GM18868 (cell line): ENCODE measurements around the gene ULK4.
A peak's percentile ranks its signal among the peaks of the same experiment; 100 is the strongest.
"Not testable (repeated sequence)": the region's sequence is repeated elsewhere in the genome, so short reads cannot be mapped to it uniquely, and the experiment has no call there.

Source experiments
- ATAC-seq: cut with Tn5 transposase; IDR thresholded peaks from one replicate; pipeline ENCODE4 v1.9.1; 2021; ENCODE audit warnings: mild to moderate bottlenecking, moderate library complexity; ENCODE audit not compliant: unreplicated experiment

The ULK4 gene

DNA sequence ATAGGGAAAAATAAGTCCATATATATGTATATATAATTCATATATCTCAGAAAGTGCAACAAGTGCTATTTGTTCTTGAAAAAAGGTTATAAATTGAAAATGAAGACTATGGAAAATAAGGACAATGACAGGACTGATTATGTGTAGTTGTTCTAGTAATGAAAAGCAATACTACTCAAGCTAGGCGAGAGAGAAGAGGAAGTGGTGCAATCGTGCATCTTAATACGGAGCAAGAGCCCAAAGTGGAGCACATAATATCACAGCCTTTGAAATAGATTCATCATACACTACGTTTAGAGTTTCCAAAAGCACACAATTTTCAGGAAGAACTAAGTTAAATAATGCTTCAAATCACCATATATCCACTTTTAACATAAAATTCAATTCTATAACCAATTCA is 87.9 kb downstream of the ULK4 start:
- ATAC-seq: no peak

DNA sequence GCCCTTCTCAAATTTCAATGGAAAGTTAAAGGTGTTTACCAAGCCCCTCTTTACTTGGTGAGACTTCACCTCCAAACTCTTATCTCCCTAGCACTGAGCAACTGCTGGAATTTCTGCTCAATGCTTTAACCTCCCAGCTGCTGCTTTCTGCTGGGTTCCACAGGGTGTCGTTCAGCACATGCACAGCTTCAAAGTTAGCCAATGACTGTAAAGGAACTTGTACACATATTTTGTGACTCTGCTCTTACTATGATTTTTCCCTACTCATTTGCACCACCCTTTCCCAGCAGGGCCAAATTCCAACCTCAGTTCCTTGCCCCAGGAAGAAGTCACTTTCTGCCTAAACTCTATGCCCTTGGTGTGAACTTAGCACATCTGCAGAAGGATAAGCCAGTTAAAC is 89.7 kb downstream of the ULK4 start:
- ATAC-seq: no peak

GRCh38 chr3:41867533-41867932 is 94.4 kb downstream of the ULK4 start:
- ATAC-seq: no peak

GRCh38 chr3:41866298-41866697 is 95.6 kb downstream of the ULK4 start:
- ATAC-seq: no peak

- ATAC-seq: no peak
Observed at GRCh38 chr3:41863024-41863423, 98.9 kb downstream of the ULK4 start.

- not testable (repeated sequence) for ATAC-seq
Observed at GRCh38 chr3:41860489-41860888, 101.4 kb downstream of the ULK4 start.

DNA sequence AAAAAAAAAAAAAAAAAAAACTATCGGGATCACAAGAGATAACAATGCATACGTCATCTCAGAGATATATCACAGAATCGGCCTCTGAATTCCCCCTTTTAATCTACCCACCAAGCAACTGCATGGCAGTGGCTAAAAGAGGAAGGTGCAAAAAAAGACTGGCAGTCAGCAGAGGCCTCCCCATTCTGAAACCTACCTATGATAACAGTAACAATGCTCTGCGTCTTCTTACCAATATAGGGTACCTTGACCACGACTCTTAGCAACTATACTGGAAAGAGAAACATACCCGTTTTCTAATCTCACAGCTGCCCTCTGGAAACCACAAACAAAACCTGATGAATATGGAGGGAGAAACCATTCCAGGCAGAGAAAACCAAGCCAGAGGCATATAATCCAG is 106.9 kb downstream of the ULK4 start:
- ATAC-seq: peak; percentile 51

- no peak for ATAC-seq
Observed at GRCh38 chr3:41853540-41854196, 108.2 kb downstream of the ULK4 start.

GRCh38 chr3:41848753-41849574 is 112.9 kb downstream of the ULK4 start:
- no peak for ATAC-seq

DNA sequence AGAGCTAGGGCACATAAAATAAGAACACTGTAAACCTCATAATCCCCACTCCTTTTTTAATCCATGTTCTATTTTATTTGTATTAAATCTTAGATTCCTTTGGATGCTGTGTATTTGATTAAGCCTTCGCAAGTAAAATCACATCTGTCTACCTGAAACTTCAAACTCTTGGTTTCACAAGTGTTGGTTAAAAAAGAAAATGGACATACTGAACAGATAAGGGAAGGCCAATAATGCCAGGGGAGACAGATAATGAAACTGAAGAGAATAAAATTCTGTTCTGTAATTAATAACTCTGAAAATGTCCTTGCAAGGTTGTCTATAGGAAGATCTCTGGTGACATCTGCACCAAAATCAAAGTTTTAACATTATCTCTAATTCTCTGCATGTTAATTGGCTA is 114.2 kb downstream of the ULK4 start:
- no peak for ATAC-seq

DNA sequence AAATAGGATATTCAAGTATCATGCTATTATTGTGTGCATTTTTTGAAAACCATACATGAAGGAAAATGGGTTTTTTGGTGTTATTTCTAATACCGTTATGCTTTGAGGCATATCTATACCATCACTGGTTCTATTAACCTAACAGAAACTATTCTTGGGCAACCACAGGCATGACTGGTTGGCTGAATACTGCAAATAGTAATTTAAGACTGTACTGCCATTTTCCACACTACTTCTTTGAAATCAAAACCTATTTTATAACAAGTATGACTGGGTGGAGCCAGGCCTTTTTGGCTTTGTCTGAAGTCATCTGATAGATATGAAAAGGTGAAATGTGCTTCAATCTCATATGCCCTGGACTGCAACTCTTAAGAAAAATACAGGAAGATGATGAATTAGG is 115.1 kb downstream of the ULK4 start:
- peak; percentile 81 for ATAC-seq

GRCh38 chr3:41845826-41846225 is 116.1 kb downstream of the ULK4 start:
- no peak for ATAC-seq

DNA sequence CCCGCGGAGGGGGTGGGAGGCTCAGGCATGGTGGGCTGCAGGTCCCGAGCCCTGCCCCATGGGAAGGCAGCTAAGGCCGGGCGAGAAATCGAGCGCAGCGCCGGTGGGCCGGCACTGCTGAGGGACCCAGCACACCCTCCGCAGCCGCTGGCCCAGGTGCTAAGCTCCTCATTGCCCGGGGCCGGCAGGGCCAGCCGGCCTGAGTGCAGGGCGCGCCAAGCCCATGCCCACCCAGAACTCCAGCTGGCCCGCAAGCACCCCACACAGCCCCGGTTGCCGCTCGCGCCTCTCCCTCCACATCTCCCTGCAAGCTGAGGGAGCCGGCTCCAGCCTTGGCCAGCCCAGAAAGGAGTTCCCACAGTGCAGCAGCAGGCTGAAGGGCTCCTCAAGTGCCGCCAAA is 117.6 kb downstream of the ULK4 start:
- not testable (repeated sequence) for ATAC-seq

- not testable (repeated sequence) for ATAC-seq
Observed at GRCh38 chr3:41840936-41841668, 120.8 kb downstream of the ULK4 start.

DNA sequence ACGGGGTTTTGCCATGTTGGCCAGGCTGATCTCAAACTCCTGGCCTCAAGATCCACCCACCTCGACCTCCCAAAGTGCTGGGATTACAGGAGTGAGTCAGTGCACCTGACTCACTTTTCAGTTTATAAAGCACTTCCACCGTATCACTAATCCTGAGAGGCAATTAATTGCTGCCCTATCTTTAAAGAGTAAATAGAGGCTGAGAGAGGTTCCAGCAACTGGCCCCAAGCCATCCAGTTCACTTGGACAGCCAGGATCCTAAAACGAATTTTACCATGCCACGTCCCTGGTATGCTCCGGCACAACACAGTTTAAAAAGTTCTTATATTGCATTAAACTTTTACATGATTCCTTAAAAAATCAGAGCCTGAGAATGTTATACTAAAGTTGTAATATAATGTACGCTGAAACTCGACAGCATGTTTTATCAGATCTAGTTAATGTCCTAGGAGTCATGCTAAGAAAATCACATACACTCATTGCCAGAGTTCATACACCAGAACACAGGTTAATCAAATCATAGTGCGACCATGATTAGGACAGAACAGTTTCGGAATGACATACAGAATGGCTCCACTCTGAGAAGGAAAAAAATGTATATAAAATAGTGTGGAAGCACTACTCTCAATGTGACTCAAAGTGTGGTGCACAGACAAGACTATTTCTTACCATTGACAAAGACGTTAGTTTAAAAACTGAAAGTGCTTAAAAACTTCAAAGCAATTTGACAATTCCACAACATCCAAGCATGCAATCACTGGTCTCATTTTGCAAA is 125.4 kb downstream of the ULK4 start:
- peak; percentile 84 for ATAC-seq

DNA sequence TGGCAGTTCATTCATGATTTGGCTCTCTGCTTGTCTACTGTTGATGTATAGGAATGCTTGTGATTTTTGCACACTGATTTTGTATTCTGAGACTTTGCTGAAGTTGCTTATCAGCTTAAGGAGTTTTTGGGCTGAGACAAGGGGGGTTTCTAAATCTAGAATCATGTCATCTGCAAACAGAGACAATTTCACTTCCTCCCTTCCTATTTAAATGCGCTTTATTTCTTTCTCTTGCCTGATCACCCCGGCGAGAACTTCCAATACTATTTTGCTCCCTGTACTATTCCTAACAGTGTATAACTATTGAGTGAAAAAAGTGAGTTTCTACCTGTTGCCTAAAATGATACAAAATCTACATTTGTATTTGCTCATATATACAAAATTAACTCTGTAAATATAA is 128.3 kb downstream of the ULK4 start:
- ATAC-seq: no peak

DNA sequence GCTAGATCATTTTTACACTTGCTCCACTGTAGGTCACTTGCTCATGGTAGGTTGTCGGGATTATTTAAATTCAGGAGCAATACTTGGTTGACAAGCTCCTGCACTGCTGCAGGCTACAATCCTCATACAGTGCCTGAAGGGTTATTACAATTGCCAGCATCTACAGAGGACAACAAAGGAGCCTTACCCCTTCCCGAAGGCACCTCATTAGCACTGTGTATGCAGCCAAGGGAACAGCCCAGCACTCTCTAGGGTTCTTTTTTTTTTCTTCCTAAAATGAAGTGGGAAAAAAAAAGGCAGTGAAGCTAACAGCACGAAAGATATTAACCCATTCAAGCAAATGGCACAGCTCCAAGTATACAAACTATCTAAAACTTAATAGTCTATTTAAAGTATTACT is 142.7 kb downstream of the ULK4 start:
- ATAC-seq: no peak

GRCh38 chr3:41808618-41809017 is 153.3 kb downstream of the ULK4 start:
- no peak for ATAC-seq

DNA sequence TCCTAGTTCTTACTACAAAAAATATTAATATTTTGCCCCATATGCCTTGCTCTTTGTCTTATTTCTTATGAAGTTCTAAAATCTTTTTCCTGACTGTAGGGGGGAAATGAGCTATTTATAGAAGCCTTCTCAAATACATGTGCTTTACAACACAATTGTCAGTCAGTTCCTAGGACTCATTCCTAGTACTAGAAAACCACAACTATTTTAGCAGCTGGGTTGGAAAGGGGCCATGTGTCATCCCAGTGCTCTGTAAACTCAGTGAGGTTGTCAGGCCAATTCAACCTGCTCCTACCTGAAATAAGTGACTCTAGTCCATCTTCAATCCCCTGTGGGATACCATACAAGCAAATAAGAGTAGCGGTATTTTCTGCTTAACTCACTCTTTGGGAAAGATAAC is 153.8 kb downstream of the ULK4 start:
- no peak for ATAC-seq

- no peak for ATAC-seq
Observed at GRCh38 chr3:41794748-41795589, 166.9 kb downstream of the ULK4 start.
